Measurements from ENCODE around the gene SNX1.

DNA sequence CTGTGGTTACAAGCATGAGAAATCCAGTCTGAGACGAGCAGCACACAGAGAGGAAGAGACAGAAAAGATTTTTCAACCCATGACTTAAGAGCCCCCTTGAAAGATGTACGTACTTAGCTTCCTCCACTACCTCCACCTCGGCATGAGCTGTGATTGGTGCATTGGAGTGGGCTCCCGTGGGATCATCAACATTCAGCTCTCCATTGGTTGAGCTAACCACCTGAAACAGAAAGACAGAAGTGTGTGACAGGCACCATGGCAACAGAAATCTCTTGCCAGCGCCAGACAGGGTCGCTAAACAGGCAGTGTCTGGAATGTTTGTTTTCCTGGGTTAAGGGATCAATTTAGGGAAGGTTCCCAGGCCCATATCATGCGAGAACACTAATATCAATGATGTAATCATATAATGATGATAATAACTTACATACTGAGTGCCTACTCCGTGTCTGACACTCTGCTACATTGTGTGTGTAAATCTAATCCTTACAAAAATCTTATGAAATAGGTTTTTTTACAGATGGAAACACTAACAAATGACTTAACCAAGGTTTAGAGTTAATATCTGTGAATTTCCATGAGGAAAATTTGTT is 84.5 kb downstream of the SNX1 start:
- no peak for TF ChIP-seq POLR2A (IDR thresholded peaks at IDR 0.05)
- TF ChIP-seq CTCF (IDR thresholded peaks at IDR 0.05) = no peak

Data from uterus (tissue), 2 donors.